HG02571 (cell line): ENCODE measurements around the gene WDR54.
A peak's percentile ranks its signal among the peaks of the same experiment; 100 is the strongest.

Experiments used
- ATAC-seq: cut with Tn5 transposase; IDR thresholded peaks from one replicate; pipeline ENCODE4 v1.9.1; 2021; ENCODE audit warnings: mild to moderate bottlenecking, moderate library complexity; ENCODE audit not compliant: unreplicated experiment

WDR54 gene

GRCh38 chr2:74421221-74421870 lies at the start of gene WDR54, which contains the start of gene C2orf81:
WDR54 (plus strand) TSS chr2:74421730; CDS start chr2:74422154, 424 bp downstream.
C2orf81 (minus strand) TSS chr2:74421619; CDS start chr2:74421560, 59 bp downstream.
- peak; percentile 91 for ATAC-seq

- ATAC-seq, result no peak
These were observed 48.9 kb upstream of the WDR54 start for GRCh38 chr2:74372674-74373073.

GRCh38 chr2:74373221-74373676 lies 48.3 kb upstream of the WDR54 start:
- no peak for ATAC-seq

- no peak for ATAC-seq
These were observed 47.5 kb upstream of the WDR54 start for GRCh38 chr2:74373985-74374384.

- ATAC-seq, result no peak
These were observed 46.9 kb upstream of the WDR54 start for GRCh38 chr2:74374509-74375205.

GRCh38 chr2:74375838-74376237 lies 45.7 kb upstream of the WDR54 start:
- no peak for ATAC-seq

- ATAC-seq, result no peak
These were observed 43.5 kb upstream of the WDR54 start for GRCh38 chr2:74378007-74378406.

GRCh38 chr2:74379851-74380789 lies 41.4 kb upstream of the WDR54 start, which contains the start of gene DCTN1:
DCTN1 (minus strand) TSS chr2:74380311; CDS start chr2:74380037, 274 bp downstream.
- no peak for ATAC-seq

- no peak for ATAC-seq
These were observed 39.8 kb upstream of the WDR54 start for GRCh38 chr2:74381751-74382150.

GRCh38 chr2:74383254-74383653 lies 38.3 kb upstream of the WDR54 start:
- ATAC-seq, result no peak

GRCh38 chr2:74384051-74384450 lies 37.5 kb upstream of the WDR54 start:
- no peak for ATAC-seq

GRCh38 chr2:74385396-74385795 lies 36.1 kb upstream of the WDR54 start:
- no peak for ATAC-seq

- ATAC-seq, result no peak
These were observed 34.2 kb upstream of the WDR54 start for GRCh38 chr2:74387346-74387745.

GRCh38 chr2:74390606-74391005 lies 30.9 kb upstream of the WDR54 start:
- no peak for ATAC-seq

- ATAC-seq, result peak; percentile 16
These were observed 30.3 kb upstream of the WDR54 start for GRCh38 chr2:74391209-74391579.

- ATAC-seq, result peak; percentile 56
These were observed 29.7 kb upstream of the WDR54 start for GRCh38 chr2:74391580-74392448.

GRCh38 chr2:74392449-74392743 lies 29.1 kb upstream of the WDR54 start:
- ATAC-seq, result no peak

GRCh38 chr2:74393525-74393924 lies 28.0 kb upstream of the WDR54 start:
- no peak for ATAC-seq

- no peak for ATAC-seq
These were observed 25.4 kb upstream of the WDR54 start for GRCh38 chr2:74396149-74396548.

- ATAC-seq, result no peak
These were observed 21.7 kb upstream of the WDR54 start for GRCh38 chr2:74399785-74400184.
